HEK293 (cell line): Measurements from ENCODE around the gene CYB561D2.

Experiments
- CTCF ChIA-PET: fragments of 350-600 bp; formaldehyde crosslinking; extraction: SDS; loops from one replicate; lab custom pipeline; 2021; ENCODE audit warnings: antibody characterized with exemption; lab: Yijun Ruan, JAX
- POLR2A ChIA-PET: fragments of 300-600 bp; formaldehyde crosslinking; extraction: SDS; loops from one replicate; lab custom pipeline; 2020; ENCODE audit warnings: antibody characterized with exemption, inconsistent platforms; lab: Yijun Ruan, JAX
- H3K27ac ChIP-seq: fragments of 200-500 bp; sonication (Bioruptor generic); 2 replicates; pipeline ENCODE4 v1.5.1; 2014; ENCODE audit warnings: low read depth, low read length, control low read depth, inconsistent platforms; ENCODE audit errors: extremely low read depth
- H3K36me3 ChIP-seq, 2 experiments: fragments of 200-500 bp in 1 of 2; sonication (Bioruptor generic) in 1 of 2; 1 replicate in 1 of 2; 2 replicates in 1 of 2; pipeline ENCODE4 v1.5.1; 2014 to 2017; ENCODE audit warnings: inconsistent platforms in 2 of 2, low read length in 2 of 2; ENCODE audit not compliant: control insufficient read depth in 2 of 2, insufficient read depth in 1 of 2
- H3K4me1 ChIP-seq: fragments of 200-500 bp; sonication (Bioruptor generic); 2 replicates; pipeline ENCODE4 v1.5.1; 2014; ENCODE audit warnings: mild to moderate bottlenecking, low read length, inconsistent platforms; ENCODE audit not compliant: control insufficient read depth, insufficient read depth
- H3K4me3 ChIP-seq: 2 replicates; pipeline ENCODE4 v1.5.1; 2011; ENCODE audit warnings: low read depth, mild to moderate bottlenecking, control low read depth, low read length, moderate library complexity
- H3K9me3 ChIP-seq: fragments of 200-500 bp; sonication (Bioruptor generic); 2 replicates; pipeline ENCODE4 v1.5.1; 2014; ENCODE audit warnings: low read depth, low read length, inconsistent platforms; ENCODE audit not compliant: control insufficient read depth, insufficient read depth
- FEZF1 ChIP-seq: fragments of 450-650 bp; formaldehyde crosslinking; IDR thresholded peaks from 2 replicates; pipeline ENCODE4 v1.5.1; 2016; ENCODE audit warnings: missing biosample characterization, missing genetic modification characterization
- GLI4 ChIP-seq: fragments of 450-650 bp; formaldehyde crosslinking; IDR thresholded peaks from 2 replicates; pipeline ENCODE4 v1.5.1; 2016; ENCODE audit warnings: missing biosample characterization, missing genetic modification characterization
- GLIS2 ChIP-seq: fragments of 450-650 bp; formaldehyde crosslinking; IDR thresholded peaks from 2 replicates; pipeline ENCODE4 v1.5.1; 2016; ENCODE audit warnings: missing biosample characterization, missing genetic modification characterization
- IKZF3 ChIP-seq: fragments of 450-650 bp; IDR thresholded peaks from 2 replicates; pipeline ENCODE4 v1.5.0; 2018; ENCODE audit warnings: missing biosample characterization, mild to moderate bottlenecking, missing genetic modification characterization, moderate library complexity
- KLF10 ChIP-seq: fragments of 450-650 bp; IDR thresholded peaks from 2 replicates; pipeline ENCODE4 v1.5.1; 2018; ENCODE audit warnings: missing biosample characterization, mild to moderate bottlenecking, missing genetic modification characterization
- KLF8 ChIP-seq: fragments of 450-650 bp; formaldehyde crosslinking; IDR thresholded peaks from 2 replicates; pipeline ENCODE4 v1.5.1; 2016; ENCODE audit warnings: missing biosample characterization, missing genetic modification characterization
- TRIM28 ChIP-seq: IDR thresholded peaks from 2 replicates; pipeline ENCODE4 v1.6.1; 2011; ENCODE audit warnings: low read length, control low read depth, borderline replicate concordance
- ZBTB20 ChIP-seq: fragments of 450-650 bp; formaldehyde crosslinking; IDR thresholded peaks from 2 replicates; pipeline ENCODE4 v1.5.1; 2016; ENCODE audit warnings: missing biosample characterization, missing genetic modification characterization
- ZFHX2 ChIP-seq: fragments of 450-650 bp; formaldehyde crosslinking; conservative IDR thresholded peaks from 2 replicates; pipeline ENCODE4 v1.5.1; 2016; ENCODE audit warnings: missing biosample characterization, missing genetic modification characterization
- ZIC2 ChIP-seq: fragments of 450-650 bp; formaldehyde crosslinking; IDR thresholded peaks from 2 replicates; pipeline ENCODE4 v1.5.1; 2016; ENCODE audit warnings: missing biosample characterization, missing genetic modification characterization
- ZNF112 ChIP-seq: fragments of 450-650 bp; formaldehyde crosslinking; IDR thresholded peaks from 2 replicates; pipeline ENCODE4 v1.5.0; 2017; ENCODE audit warnings: missing biosample characterization, missing genetic modification characterization
- ZNF121 ChIP-seq: fragments of 450-650 bp; formaldehyde crosslinking; IDR thresholded peaks from 2 replicates; pipeline ENCODE4 v1.5.1; 2016; ENCODE audit warnings: missing biosample characterization, missing genetic modification characterization
- ZNF175 ChIP-seq: fragments of 450-650 bp; formaldehyde crosslinking; IDR thresholded peaks from 2 replicates; pipeline ENCODE4 v1.5.1; 2016; ENCODE audit warnings: missing biosample characterization, missing genetic modification characterization
- ZNF24 ChIP-seq: fragments of 450-650 bp; formaldehyde crosslinking; IDR thresholded peaks from 2 replicates; pipeline ENCODE4 v1.5.1; 2016; ENCODE audit warnings: missing biosample characterization, missing genetic modification characterization
- ZNF266 ChIP-seq: fragments of 450-650 bp; formaldehyde crosslinking; IDR thresholded peaks from 2 replicates; pipeline ENCODE4 v1.5.1; 2016; ENCODE audit warnings: missing biosample characterization, missing genetic modification characterization, low read depth
- ZNF350 ChIP-seq: fragments of 450-650 bp; formaldehyde crosslinking; IDR thresholded peaks from 2 replicates; pipeline ENCODE4 v1.5.0; 2017; ENCODE audit warnings: missing biosample characterization, mild to moderate bottlenecking, missing genetic modification characterization
- ZNF423 ChIP-seq: fragments of 450-650 bp; formaldehyde crosslinking; IDR thresholded peaks from 2 replicates; pipeline ENCODE4 v1.5.1; 2016; ENCODE audit warnings: missing biosample characterization, missing genetic modification characterization
- ZNF549 ChIP-seq: fragments of 450-650 bp; IDR thresholded peaks from 2 replicates; pipeline ENCODE4 v1.5.1; 2018; ENCODE audit warnings: missing biosample characterization, missing genetic modification characterization, mild to moderate bottlenecking, inconsistent platforms, moderate library complexity
- ZNF585B ChIP-seq: fragments of 450-650 bp; formaldehyde crosslinking; IDR thresholded peaks from 2 replicates; pipeline ENCODE4 v1.5.1; 2016; ENCODE audit warnings: missing biosample characterization, missing genetic modification characterization
- ZNF621 ChIP-seq: fragments of 450-650 bp; formaldehyde crosslinking; IDR thresholded peaks from 2 replicates; pipeline ENCODE4 v1.5.1; 2017; ENCODE audit warnings: missing biosample characterization, missing genetic modification characterization
- ZNF623 ChIP-seq: fragments of 450-650 bp; formaldehyde crosslinking; IDR thresholded peaks from 2 replicates; pipeline ENCODE4 v1.5.1; 2016; ENCODE audit warnings: missing biosample characterization, missing genetic modification characterization
- ZNF626 ChIP-seq: fragments of 450-650 bp; sonication (Bioruptor Pico); formaldehyde crosslinking; IDR thresholded peaks from 2 replicates; pipeline ENCODE4 v1.5.1; 2018; ENCODE audit warnings: missing biosample characterization, missing genetic modification characterization, inconsistent platforms
- ZNF658 ChIP-seq: fragments of 450-650 bp; formaldehyde crosslinking; IDR thresholded peaks from 2 replicates; pipeline ENCODE4; 2016; ENCODE audit warnings: missing biosample characterization, missing genetic modification characterization
- ZNF660 ChIP-seq: fragments of 450-650 bp; IDR thresholded peaks from 2 replicates; pipeline ENCODE4 v1.5.1; 2018; ENCODE audit warnings: missing biosample characterization, mild to moderate bottlenecking, missing genetic modification characterization
- ZNF747 ChIP-seq: fragments of 450-650 bp; formaldehyde crosslinking; IDR thresholded peaks from 2 replicates; pipeline ENCODE4 v1.5.1; 2016; ENCODE audit warnings: missing biosample characterization, missing genetic modification characterization
- ZNF785 ChIP-seq: fragments of 450-650 bp; formaldehyde crosslinking; IDR thresholded peaks from 2 replicates; pipeline ENCODE4 v1.5.1; 2016; ENCODE audit warnings: missing biosample characterization, missing genetic modification characterization
- ZNF792 ChIP-seq: fragments of 450-650 bp; formaldehyde crosslinking; IDR thresholded peaks from 2 replicates; pipeline ENCODE4 v1.5.1; 2016; ENCODE audit warnings: missing biosample characterization, missing genetic modification characterization
- ZXDB ChIP-seq: fragments of 450-650 bp; formaldehyde crosslinking; IDR thresholded peaks from 2 replicates; pipeline ENCODE4 v1.5.1; 2016; ENCODE audit warnings: missing biosample characterization, missing genetic modification characterization
- TF ChIP-seq, protein P1 (sequence below): fragments of 450-650 bp; formaldehyde crosslinking; IDR thresholded peaks from 2 replicates; pipeline ENCODE4 v1.5.1; 2016; ENCODE audit warnings: missing biosample characterization, missing genetic modification characterization

The CYB561D2 gene

DNA sequence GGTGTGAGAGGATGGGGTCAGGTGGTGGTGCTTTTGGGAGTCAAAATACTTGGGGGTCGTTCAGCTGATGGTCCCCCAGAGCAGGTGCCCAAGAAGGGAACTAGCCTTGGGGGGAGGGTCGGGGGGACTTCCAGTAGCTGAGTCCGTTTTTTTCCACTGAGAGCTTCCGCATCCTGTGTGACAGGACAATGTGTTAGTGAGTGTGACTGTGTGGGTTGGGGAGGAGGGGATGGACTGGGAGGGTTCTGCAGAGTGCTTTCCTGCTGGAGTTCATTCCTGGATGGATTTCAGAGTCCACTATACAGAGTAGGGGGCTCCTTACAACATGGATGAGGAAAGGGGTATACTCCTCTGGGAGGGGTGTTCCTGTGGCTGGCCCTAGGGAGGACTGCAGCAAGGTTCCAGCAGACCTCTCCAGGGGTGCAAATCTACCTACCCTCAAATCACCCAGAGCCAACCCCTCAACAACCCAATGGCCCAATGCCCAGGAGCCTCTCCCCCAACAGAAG lies 27.5 kb upstream of the CYB561D2 start:
- Histone ChIP-seq H3K4me1 (no peaks in the 10 kb centered on the region), H3K4me3 (no peak overlapping the region), H3K9me3 (no peaks in the 10 kb centered on the region), H3K36me3 (peaks cover 3 to 55% of the 10 kb centered on the region in 2 experiments; a peak in 2 of 3 replicates), H3K27ac (no peak overlapping the region)
- ChIA-PET CTCF (interaction anchor here (0.6 to 3.0 kb wide), 6 partner anchors 11 to 1107 kb away, joined by 3 to 21 read pairs (median 4); partner anchors contain the start of genes HYAL3 and NAA80), POLR2A (interaction anchor here (2.5 to 3.2 kb wide), 3 partner anchors 14 to 27 kb away, joined by 7 to 17 read pairs (median 12); partner anchors contain the start of genes HYAL3 and NAA80)
- TF ChIP-seq ZBTB20 (tag by site-specific recombination) (peak; percentile 88), ZNF549 (tag by site-specific recombination) (no peak), ZNF621 (tag by site-specific recombination) (no peak), ZNF792 (tag by site-specific recombination) (no peak)

DNA sequence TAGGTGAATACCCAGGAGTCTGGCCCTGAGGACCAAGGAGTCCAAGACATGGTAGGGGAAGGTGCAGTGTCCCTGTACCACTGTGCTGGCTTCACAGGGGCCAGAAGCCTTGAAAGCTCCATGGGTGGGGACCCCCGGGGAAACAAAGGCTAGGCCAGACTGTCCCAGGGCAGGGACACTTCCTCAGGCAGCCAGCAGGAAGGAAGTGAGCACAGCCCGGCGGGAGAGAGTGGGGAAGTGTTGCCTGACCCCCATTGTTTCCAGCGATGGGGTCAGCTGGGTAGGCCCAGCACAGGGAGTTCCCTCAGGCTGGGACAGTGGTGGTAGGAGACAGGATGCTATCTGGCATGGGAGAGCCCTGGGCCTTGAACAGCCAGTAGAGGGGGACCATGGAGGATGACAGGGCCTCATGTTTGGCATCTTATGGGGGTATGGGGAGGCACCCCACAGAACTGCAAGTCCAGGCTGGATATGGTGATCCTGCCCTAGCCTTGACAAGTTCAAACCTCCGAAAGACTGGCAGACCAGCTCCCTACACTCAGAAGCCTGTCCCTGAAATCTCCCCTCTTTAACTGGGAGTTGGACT lies 27.0 kb upstream of the CYB561D2 start:
- Histone ChIP-seq H3K4me3 (no peak overlapping the region), H3K9me3 (no peaks in the 10 kb centered on the region), H3K27ac (no peak overlapping the region), H3K4me1 (no peaks in the 10 kb centered on the region), H3K36me3 (peaks cover 3 to 50% of the 10 kb centered on the region in 2 experiments; a peak in 2 of 3 replicates)
- ChIA-PET CTCF (interaction anchor here (0.6 to 3.0 kb wide), 13 partner anchors 10 to 129 kb away, joined by 3 to 21 read pairs (median 5); partner anchors contain the start of genes HYAL3, LSMEM2 and NAA80), POLR2A (interaction anchor here (0.9 to 2.8 kb wide), 5 partner anchors 14 to 129 kb away, joined by 3 to 12 read pairs (median 5); partner anchors contain the start of genes HYAL3 and NAA80)
- TF ChIP-seq ZNF626 (tag by site-specific recombination) (no peak), ZIC2 (tag by site-specific recombination) (0 out of 2 replicates have a peak, but pooled peaks have one; percentile 38), GLIS2 (tag by site-specific recombination) (peak; percentile 35; the same call in 1 of the 2 replicates)

DNA sequence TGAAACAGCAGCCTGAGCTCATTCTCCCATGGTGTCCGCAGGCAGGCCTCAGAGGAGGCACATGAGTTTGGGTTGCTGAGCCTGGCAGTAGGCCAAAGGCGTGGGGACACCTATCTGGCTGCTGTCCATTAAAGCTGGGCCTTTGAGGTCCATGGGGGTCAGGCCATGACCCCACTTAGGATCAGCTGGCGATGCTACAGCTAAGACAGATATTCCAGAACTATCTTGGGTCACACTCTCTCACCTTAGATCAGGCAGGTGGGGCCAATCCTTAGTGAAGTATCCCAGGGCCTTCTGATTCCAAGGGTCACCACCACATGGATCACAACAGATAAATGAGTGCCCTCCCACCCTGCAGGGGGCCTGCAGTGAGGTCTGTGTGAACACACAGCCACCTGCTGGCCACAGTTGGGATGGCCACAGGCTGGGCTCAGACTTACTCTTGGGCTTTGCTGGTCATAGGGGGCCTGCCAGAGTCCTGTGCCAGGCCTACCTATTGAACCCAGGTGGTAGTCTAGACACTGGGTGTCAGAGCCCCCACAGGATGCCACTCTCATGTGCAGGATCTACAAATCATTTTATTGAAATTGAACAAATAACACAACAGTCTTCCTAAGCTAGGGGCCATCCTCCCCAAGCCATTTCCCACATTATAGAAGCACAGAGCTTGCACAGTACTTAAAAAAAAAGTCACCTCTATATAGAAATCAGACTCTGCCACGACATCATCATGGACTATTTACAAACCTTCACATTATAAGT lies 26.1 kb upstream of the CYB561D2 start:
- H3K36me3 ChIP-seq = peaks cover 3 to 46% of the 10 kb centered on the region in 2 experiments; a peak in 2 of 3 replicates
- H3K4me1 ChIP-seq = no peaks in the 10 kb centered on the region
- no peaks in the 10 kb centered on the region for H3K9me3 ChIP-seq
- ChIA-PET CTCF (interaction anchor here (0.6 to 3.0 kb wide), 18 partner anchors 12 to 199 kb away, joined by 3 to 21 read pairs (median 4); partner anchors contain the start of genes HYAL3, LSMEM2 and NAA80), POLR2A (interaction anchor here (0.9 to 2.5 kb wide), 4 partner anchors 13 to 130 kb away, joined by 3 to 12 read pairs (median 4); partner anchors contain the start of genes HYAL3 and NAA80)
- no peak overlapping the region for H3K4me3 ChIP-seq
- H3K27ac ChIP-seq = no peak overlapping the region
- TF ChIP-seq, protein P1, sequence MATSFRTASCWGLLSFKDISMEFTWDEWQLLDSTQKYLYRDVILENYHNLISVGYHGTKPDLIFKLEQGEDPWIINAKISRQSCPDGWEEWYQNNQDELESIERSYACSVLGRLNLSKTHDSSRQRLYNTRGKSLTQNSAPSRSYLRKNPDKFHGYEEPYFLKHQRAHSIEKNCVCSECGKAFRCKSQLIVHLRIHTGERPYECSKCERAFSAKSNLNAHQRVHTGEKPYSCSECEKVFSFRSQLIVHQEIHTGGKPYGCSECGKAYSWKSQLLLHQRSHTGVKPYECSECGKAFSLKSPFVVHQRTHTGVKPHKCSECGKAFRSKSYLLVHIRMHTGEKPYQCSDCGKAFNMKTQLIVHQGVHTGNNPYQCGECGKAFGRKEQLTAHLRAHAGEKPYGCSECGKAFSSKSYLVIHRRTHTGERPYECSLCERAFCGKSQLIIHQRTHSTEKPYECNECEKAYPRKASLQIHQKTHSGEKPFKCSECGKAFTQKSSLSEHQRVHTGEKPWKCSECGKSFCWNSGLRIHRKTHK (tag by site-specific recombination) = no peak
- TF ChIP-seq TRIM28 (no peak), ZNF112 (tag by site-specific recombination) (no peak), KLF8 (no peak), KLF10 (tag by site-specific recombination) (no peak), ZNF747 (tag by site-specific recombination) (no peak), ZNF623 (no peak), GLI4 (no peak), ZNF266 (no peak), ZNF585B (tag by site-specific recombination) (no peak), ZNF785 (tag by site-specific recombination) (no peak), ZXDB (tag by site-specific recombination) (no peak), ZFHX2 (0 out of 2 replicates have a peak, but pooled peaks have one; percentile 20), ZNF658 (no peak), FEZF1 (tag by site-specific recombination) (no peak), ZNF621 (tag by site-specific recombination) (no peak), ZNF175 (tag by site-specific recombination) (no peak), ZNF24 (tag by site-specific recombination) (no peak), ZNF121 (no peak), IKZF3 (tag by site-specific recombination) (peak; percentile 48), ZNF660 (no peak), ZNF350 (tag by site-specific recombination) (no peak), ZNF423 (tag by site-specific recombination) (no peak)
